Epithelial cell of esophagus (primary cell): ENCODE results near the gene CCDC167.
A peak's percentile ranks its signal among the peaks of the same experiment; 100 is the strongest.

Experiments
- DNase-seq: peaks from one replicate; pipeline ENCODE4 v3.0.0; 2010; ENCODE audit warnings: low read depth
- H3K4me3 ChIP-seq: 2 replicates; pipeline ENCODE4 v1.5.1; 2011; ENCODE audit warnings: mild to moderate bottlenecking, low read length, control low read depth
- CTCF ChIP-seq: IDR thresholded peaks from 2 replicates; pipeline ENCODE4 v1.5.1; 2011; ENCODE audit warnings: low read depth, mild to moderate bottlenecking, low read length, control low read depth, inconsistent platforms; ENCODE audit not compliant: insufficient read depth; ENCODE audit errors: missing control alignments

Gene CCDC167

GRCh38 chr6:37485291-37485702, 14.4 kb downstream of the CCDC167 start:
- H3K4me3 ChIP-seq: no peak overlapping the region
- peak; percentile 40 for TF ChIP-seq CTCF
- no peak for DNase-seq

- no peak for TF ChIP-seq CTCF
- no peak for DNase-seq
- no peak overlapping the region for H3K4me3 ChIP-seq
Observed at GRCh38 chr6:37484786-37485170, 14.9 kb downstream of the CCDC167 start.

GRCh38 chr6:37483917-37484785, 15.5 kb downstream of the CCDC167 start:
- peak; percentile 56 for DNase-seq
- H3K4me3 ChIP-seq: no peak overlapping the region
- TF ChIP-seq CTCF: peak; percentile 77

- TF ChIP-seq CTCF: no peak
- H3K4me3 ChIP-seq: no peak overlapping the region
- peak; percentile 27 for DNase-seq
Observed at GRCh38 chr6:37483252-37483901, 16.3 kb downstream of the CCDC167 start.

DNA sequence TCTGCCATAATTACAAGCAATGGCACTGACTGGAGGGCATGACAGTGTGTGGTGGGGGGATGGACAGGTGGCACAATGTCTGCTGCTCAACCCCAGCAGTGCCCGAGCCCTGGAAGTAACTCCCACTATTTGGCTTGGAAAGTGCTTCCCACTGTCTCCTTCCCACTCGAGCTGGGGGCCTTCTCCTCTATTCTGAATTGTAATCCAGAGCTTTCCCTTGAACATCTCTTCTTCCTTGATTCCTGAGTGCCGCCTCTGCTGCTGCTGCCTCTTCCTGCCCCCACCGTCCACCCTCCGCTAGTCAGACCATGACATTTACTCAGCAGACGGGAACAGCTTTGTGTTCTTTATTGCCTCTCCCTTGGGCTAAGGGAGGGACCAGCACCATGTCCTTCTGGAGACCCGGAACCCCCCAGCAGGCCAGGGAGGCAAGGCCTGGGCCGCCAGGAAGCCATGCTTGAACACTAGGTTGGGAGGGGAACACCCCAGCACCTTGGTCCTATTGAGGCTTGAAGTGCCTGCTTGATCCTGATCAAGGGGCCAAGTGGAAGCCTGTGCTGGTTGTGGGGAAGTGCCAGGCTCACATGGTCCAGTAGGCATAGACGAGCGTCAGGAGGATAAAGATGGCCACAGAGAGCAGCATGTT, 17.0 kb downstream of the CCDC167 start:
- no peak for TF ChIP-seq CTCF
- no peak for DNase-seq
- H3K4me3 ChIP-seq: no peak overlapping the region

GRCh38 chr6:37481711-37482605, 17.7 kb downstream of the CCDC167 start:
- DNase-seq: no peak
- no peak overlapping the region for H3K4me3 ChIP-seq
- no peak for TF ChIP-seq CTCF
